B cell (primary cell): ENCODE data around the gene ZBTB46.

Experiments used
- EZH2 ChIP-seq: IDR thresholded peaks from 2 replicates; pipeline ENCODE4 v1.6.1; 2012; ENCODE audit warnings: borderline replicate concordance, low read depth, mild to moderate bottlenecking, moderate library complexity, low read length; ENCODE audit not compliant: insufficient read depth, poor library complexity, severe bottlenecking
- TF ChIP-seq, protein P1 (sequence below): fragments of 200-600 bp; IDR thresholded peaks from one replicate; pipeline ENCODE4 v1.8.0; 2022; ENCODE audit warnings: antibody characterized with exemption, mild to moderate bottlenecking

- TF ChIP-seq, protein P1, sequence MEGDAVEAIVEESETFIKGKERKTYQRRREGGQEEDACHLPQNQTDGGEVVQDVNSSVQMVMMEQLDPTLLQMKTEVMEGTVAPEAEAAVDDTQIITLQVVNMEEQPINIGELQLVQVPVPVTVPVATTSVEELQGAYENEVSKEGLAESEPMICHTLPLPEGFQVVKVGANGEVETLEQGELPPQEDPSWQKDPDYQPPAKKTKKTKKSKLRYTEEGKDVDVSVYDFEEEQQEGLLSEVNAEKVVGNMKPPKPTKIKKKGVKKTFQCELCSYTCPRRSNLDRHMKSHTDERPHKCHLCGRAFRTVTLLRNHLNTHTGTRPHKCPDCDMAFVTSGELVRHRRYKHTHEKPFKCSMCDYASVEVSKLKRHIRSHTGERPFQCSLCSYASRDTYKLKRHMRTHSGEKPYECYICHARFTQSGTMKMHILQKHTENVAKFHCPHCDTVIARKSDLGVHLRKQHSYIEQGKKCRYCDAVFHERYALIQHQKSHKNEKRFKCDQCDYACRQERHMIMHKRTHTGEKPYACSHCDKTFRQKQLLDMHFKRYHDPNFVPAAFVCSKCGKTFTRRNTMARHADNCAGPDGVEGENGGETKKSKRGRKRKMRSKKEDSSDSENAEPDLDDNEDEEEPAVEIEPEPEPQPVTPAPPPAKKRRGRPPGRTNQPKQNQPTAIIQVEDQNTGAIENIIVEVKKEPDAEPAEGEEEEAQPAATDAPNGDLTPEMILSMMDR = no peak
- TF ChIP-seq EZH2 = no peak
Measured at GRCh38 chr20:63791497-63792156, 39.4 kb downstream of the ZBTB46 start.
